DMS53 treated with DMSO at 0.1 percent for 48 hours (cell line): ENCODE results near the gene MYH9.

Experiments
- DNase-seq: peaks from one replicate; lab custom pipeline; 2025; ENCODE audit not compliant: unreplicated experiment; lab: John Stamatoyannopoulos, UW

The MYH9 gene

GRCh38 chr22:36234919-36235318 lies 152.8 kb downstream of the MYH9 start:
- no peak for DNase-seq

DNA sequence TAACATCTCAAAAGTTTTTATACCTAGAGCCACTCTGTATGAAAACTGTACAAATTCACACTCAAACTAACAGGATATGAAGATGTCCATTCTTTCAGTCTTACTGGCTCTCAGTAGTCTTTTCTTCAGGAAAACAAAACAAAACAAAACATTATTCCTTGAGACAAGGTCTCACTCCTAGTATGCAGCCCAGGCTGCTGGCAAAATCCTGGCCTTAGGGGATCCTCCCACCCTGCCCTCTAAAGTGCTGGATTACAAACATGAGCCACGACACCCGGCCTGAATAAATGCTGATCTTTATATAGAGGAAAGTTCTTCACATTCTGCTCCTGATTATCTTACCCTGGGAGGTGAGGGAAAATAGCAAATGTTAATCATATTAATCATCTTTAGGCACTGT lies 153.6 kb downstream of the MYH9 start:
- DNase-seq, result no peak

DNA sequence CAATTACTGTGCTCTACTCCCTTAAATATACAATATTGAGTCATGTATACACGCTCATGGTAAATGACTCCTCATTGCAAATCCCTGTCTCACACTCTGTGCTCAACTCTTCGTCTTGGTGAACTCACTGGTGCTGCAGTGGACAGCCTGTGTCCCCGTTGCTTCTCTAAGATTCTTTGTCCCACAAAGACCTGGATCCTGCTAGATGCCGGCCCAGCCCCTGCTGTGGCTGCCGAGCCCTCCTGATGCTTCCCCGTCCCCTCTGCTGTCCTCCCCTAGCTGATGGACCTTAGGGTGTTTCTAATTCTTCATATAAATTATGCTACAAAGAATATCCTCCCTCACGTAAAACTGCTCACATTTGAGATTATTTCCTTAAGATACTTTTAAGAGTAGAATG lies 154.0 kb downstream of the MYH9 start:
- DNase-seq, result no peak

GRCh38 chr22:36232715-36233401 lies 154.9 kb downstream of the MYH9 start:
- no peak for DNase-seq
